ENCODE results near the gene THOC6. TPM values are rescaled to one million over a fixed set of nuclear protein-coding genes. Genes with fewer than 3 reads are reported as not detected.

Gene THOC6
- total RNA-seq, 6 experiments from 2014 or later, result 18.2 to 21.6 (median 19.9) TPM

GRCh38 chr16:2987286-2987685 is 36.5 kb upstream of the THOC6 start:
- Mint-ChIP-seq H3K36me3 (ENCODE audit: low read depth) (no peaks in the 10 kb centered on the region), H3K27me3 (ENCODE audit: insufficient read depth) (peaks cover 21% of the 10 kb centered on the region), H3K4me3 (no peak overlapping the region), H3K9me3 (no peaks in the 10 kb centered on the region), H3K4me1 (ENCODE audit: low read depth) (peaks cover 8% of the 10 kb centered on the region; the same call in 1 of the 2 replicates), H3K27ac (no peak overlapping the region)
- TF ChIP-seq CTCF (IDR thresholded peaks at IDR 0.05), result no peak
- no peak for DNase-seq

GRCh38 chr16:2987833-2988232 is 36.0 kb upstream of the THOC6 start:
- DNase-seq, result no peak
- Mint-ChIP-seq H3K4me3 (no peak overlapping the region), H3K27me3 (ENCODE audit: insufficient read depth) (peaks cover 22% of the 10 kb centered on the region), H3K9me3 (no peaks in the 10 kb centered on the region), H3K4me1 (ENCODE audit: low read depth) (peaks cover 6% of the 10 kb centered on the region; the same call in 1 of the 2 replicates), H3K27ac (no peak overlapping the region), H3K36me3 (ENCODE audit: low read depth) (no peaks in the 10 kb centered on the region)
- no peak for TF ChIP-seq CTCF (IDR thresholded peaks at IDR 0.05)

- Mint-ChIP-seq H3K9me3 (no peaks in the 10 kb centered on the region), H3K36me3 (ENCODE audit: low read depth) (no peaks in the 10 kb centered on the region), H3K27ac (no peak overlapping the region), H3K4me1 (ENCODE audit: low read depth) (peaks cover 4% of the 10 kb centered on the region; the same call in 1 of the 2 replicates), H3K4me3 (no peak overlapping the region), H3K27me3 (ENCODE audit: insufficient read depth) (peaks cover 22% of the 10 kb centered on the region)
- no peak for TF ChIP-seq CTCF (IDR thresholded peaks at IDR 0.05)
- no peak for DNase-seq
Measured at GRCh38 chr16:2988590-2989099, 35.2 kb upstream of the THOC6 start.

GRCh38 chr16:2990891-2991290 is 32.9 kb upstream of the THOC6 start:
- no peak for DNase-seq
- Mint-ChIP-seq H3K27me3 (ENCODE audit: insufficient read depth) (peaks cover 21% of the 10 kb centered on the region), H3K4me1 (ENCODE audit: low read depth) (no peaks in the 10 kb centered on the region), H3K9me3 (no peaks in the 10 kb centered on the region), H3K27ac (no peak overlapping the region), H3K4me3 (no peak overlapping the region), H3K36me3 (ENCODE audit: low read depth) (no peaks in the 10 kb centered on the region)
- no peak for TF ChIP-seq CTCF (IDR thresholded peaks at IDR 0.05)

- no peak for TF ChIP-seq CTCF (IDR thresholded peaks at IDR 0.05)
- Mint-ChIP-seq H3K4me1 (ENCODE audit: low read depth) (no peaks in the 10 kb centered on the region), H3K27me3 (ENCODE audit: insufficient read depth) (peaks cover 20% of the 10 kb centered on the region), H3K36me3 (ENCODE audit: low read depth) (no peaks in the 10 kb centered on the region), H3K4me3 (no peak overlapping the region), H3K27ac (no peak overlapping the region), H3K9me3 (no peaks in the 10 kb centered on the region)
- no peak for DNase-seq
Measured at GRCh38 chr16:2991566-2992261, 32.1 kb upstream of the THOC6 start.

Data from HFFc6 (cell line).